ENCODE measurements around the gene TUBA4A. TPM values are rescaled to one million over a fixed set of nuclear protein-coding genes. Genes with fewer than 3 reads are reported as not detected.

Gene TUBA4A
- total and polyA plus RNA-seq, 2 of the 4 experiments (the other 2 are of a cell fraction): 21.9 to 35.6 TPM

DNA sequence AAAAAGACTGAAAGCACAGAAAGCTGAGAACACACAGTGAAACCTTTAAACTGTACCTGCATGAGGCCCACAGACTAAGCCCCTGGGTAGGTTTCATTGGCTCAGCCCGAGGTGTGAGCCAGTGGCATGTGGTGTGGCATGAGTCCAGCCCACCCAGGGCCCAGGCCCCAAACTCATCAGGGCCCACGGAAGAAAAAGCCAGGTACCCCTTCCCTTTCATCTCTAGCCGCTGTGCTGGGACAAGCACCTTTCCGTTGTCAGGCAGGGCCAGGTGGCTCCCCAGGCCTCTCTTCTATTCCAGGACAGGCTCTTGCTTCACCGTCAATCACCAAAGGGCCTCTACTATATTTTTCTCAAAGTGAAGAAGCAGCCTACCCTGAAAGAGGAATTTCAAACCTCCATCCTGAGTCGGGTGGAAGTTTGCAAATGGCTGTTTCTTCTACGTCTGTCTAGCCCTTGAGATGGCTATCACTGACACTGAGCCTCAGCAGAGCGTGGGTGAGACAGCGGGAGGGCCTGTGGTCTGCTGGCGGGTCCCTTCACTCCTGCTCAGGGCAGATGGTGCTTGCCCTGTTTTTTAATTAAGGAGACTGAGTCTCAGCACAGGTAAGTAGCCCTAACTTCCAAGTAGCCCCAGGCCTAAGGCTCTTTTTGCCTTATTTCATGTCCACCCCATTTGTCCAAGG lies 34.0 kb upstream of the TUBA4A start:
- no peak for TF ChIP-seq RFX5 (IDR thresholded peaks at IDR 0.05; ENCODE audit: low read depth, low read length)
- TF ChIP-seq RCOR1 (IDR thresholded peaks at IDR 0.05; ENCODE audit: insufficient replicate concordance, low read length): no peak
- TF ChIP-seq CEBPB (IDR thresholded peaks at IDR 0.05; ENCODE audit: low read depth, low read length): no peak
- TF ChIP-seq MXI1 (IDR thresholded peaks at IDR 0.05; ENCODE audit: borderline replicate concordance, low read depth, low read length): no peak
- TF ChIP-seq, protein P1, sequence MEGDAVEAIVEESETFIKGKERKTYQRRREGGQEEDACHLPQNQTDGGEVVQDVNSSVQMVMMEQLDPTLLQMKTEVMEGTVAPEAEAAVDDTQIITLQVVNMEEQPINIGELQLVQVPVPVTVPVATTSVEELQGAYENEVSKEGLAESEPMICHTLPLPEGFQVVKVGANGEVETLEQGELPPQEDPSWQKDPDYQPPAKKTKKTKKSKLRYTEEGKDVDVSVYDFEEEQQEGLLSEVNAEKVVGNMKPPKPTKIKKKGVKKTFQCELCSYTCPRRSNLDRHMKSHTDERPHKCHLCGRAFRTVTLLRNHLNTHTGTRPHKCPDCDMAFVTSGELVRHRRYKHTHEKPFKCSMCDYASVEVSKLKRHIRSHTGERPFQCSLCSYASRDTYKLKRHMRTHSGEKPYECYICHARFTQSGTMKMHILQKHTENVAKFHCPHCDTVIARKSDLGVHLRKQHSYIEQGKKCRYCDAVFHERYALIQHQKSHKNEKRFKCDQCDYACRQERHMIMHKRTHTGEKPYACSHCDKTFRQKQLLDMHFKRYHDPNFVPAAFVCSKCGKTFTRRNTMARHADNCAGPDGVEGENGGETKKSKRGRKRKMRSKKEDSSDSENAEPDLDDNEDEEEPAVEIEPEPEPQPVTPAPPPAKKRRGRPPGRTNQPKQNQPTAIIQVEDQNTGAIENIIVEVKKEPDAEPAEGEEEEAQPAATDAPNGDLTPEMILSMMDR (conservative IDR thresholded peaks at IDR 0.05; ENCODE audit: low read depth, low read length): no peak
- no peak for TF ChIP-seq POLR2A (IDR thresholded peaks at IDR 0.05; ENCODE audit: low read depth, low read length)
- no peak for TF ChIP-seq SMC3 (IDR thresholded peaks at IDR 0.05; ENCODE audit: low read depth, low read length)
- TF ChIP-seq, protein P2, sequence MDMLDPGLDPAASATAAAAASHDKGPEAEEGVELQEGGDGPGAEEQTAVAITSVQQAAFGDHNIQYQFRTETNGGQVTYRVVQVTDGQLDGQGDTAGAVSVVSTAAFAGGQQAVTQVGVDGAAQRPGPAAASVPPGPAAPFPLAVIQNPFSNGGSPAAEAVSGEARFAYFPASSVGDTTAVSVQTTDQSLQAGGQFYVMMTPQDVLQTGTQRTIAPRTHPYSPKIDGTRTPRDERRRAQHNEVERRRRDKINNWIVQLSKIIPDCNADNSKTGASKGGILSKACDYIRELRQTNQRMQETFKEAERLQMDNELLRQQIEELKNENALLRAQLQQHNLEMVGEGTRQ (IDR thresholded peaks at IDR 0.05; ENCODE audit: low read depth, low read length): no peak
- no peak for TF ChIP-seq CHD1 (IDR thresholded peaks at IDR 0.05; ENCODE audit: low read depth, low read length)
- no peak for TF ChIP-seq BHLHE40 (IDR thresholded peaks at IDR 0.05; ENCODE audit: low read depth, low read length)
- POLR2A ChIA-PET (ENCODE audit: unreplicated experiment): interaction anchor here (0.5 to 0.7 kb wide), 2 partner anchors 8 to 100 kb away, joined by 3 read pairs; partner anchors contain the start of gene DNPEP
- no peak for DNase-seq

More for the DNA sequence above, 34.0 kb upstream of the TUBA4A start:
- Histone ChIP-seq H2AFZ (replicated peaks; ENCODE audit: low read length, poor library complexity) (no peak overlapping the region), H2AK5ac (ENCODE audit: low read depth, low read length) (no peak overlapping the region), H2AK9ac (replicated peaks; ENCODE audit: low read depth, low read length, poor library complexity) (no peak overlapping the region), H4K8ac (ENCODE audit: low read depth in 2 of 2, low read length in 2 of 2) (no peak overlapping the region), H2BK15ac (ENCODE audit: low read depth, low read length) (no peak overlapping the region), H2BK20ac (ENCODE audit: low read depth, low read length) (no peak overlapping the region), H3K14ac (replicated peaks; ENCODE audit: low read depth, low read length) (no peak overlapping the region), H3K4me2 (ENCODE audit: low read depth, low read length) (no peak overlapping the region), H3K36me3 (ENCODE audit: control insufficient read depth, insufficient read depth, low read length) (peaks cover 37% of the 10 kb centered on the region), H3K23ac (ENCODE audit: low read depth, low read length) (no peak overlapping the region), H4K91ac (ENCODE audit: insufficient read depth, low read depth, low read length) (no peak overlapping the region), H3K9me1 (ENCODE audit: insufficient read depth, low read length) (peaks cover 11% of the 10 kb centered on the region; the same call in 1 of the 2 replicates), H3K27me3 (ENCODE audit: control insufficient read depth, insufficient read depth, low read length) (no peaks in the 10 kb centered on the region), H2BK120ac (ENCODE audit: low read depth, low read length) (no peak overlapping the region), H3K27ac (ENCODE audit: insufficient read depth, low read length) (no peak overlapping the region), H3K18ac (ENCODE audit: low read depth, low read length) (no peak overlapping the region), H3K56ac (ENCODE audit: extremely low read depth, insufficient read depth, low read length) (no peak overlapping the region), H2BK5ac (ENCODE audit: low read depth, low read length, poor library complexity, severe bottlenecking) (no peak overlapping the region), H3K4me3 (ENCODE audit: insufficient read depth, low read depth, low read length) (no peak overlapping the region), H3K9ac (ENCODE audit: low read depth, low read length) (no peak overlapping the region), H3K79me1 (ENCODE audit: low read depth in 1 of 2, low read length in 2 of 2) (peaks cover 0 to under 1% of the 10 kb centered on the region in 2 experiments; a peak in 1 of 4 replicates), H3K4ac (ENCODE audit: low read depth, low read length) (no peak overlapping the region), H3K9me3 (ENCODE audit: control insufficient read depth, insufficient read depth, low read length) (no peaks in the 10 kb centered on the region), H3K4me1 (ENCODE audit: control insufficient read depth, insufficient read depth, low read length) (peaks cover 14% of the 10 kb centered on the region), H4K20me1 (ENCODE audit: insufficient read depth, low read length) (peaks cover 10% of the 10 kb centered on the region; the same call in 1 of the 2 replicates), H4K5ac (ENCODE audit: low read depth, low read length) (no peak overlapping the region)
- WGBS, 2 experiments (ENCODE audit: extremely low coverage in 2 of 2, insufficient read length in 1 of 2): 83% methylated on average over 1 of the region's 10 CpGs; no CpG with 5 or more reads in 1 of the 2 experiments
- in situ Hi-C loops (cut with MboI; ENCODE audit: low sequenced_read_pairs) (no loop called here), intact Hi-C loops (cut with micrococcal nuclease) (loop anchor here (2.0 kb wide), 1 partner anchor 57 kb away; no protein-coding TSS in a partner anchor), dilution Hi-C loops (cut with HindIII; ENCODE audit: low sequenced_read_pairs, unreplicated experiment) (no loop called here)
- ATAC-seq (ENCODE audit: low read depth): no peak
- CTCF ChIA-PET: no interaction called here
- BruUV-seq (replicated peaks): no TSS peak

Data from IMR-90 (cell line).